ENCODE measurements around the gene SCAMP4.

GRCh38 chr19:1868971-1869370 lies 36.2 kb upstream of the SCAMP4 start:
- no peak for TF ChIP-seq CTCF (conservative IDR thresholded peaks at IDR 0.05; ENCODE audit: low read length)
- TF ChIP-seq EZH2phosphoT487 (IDR thresholded peaks at IDR 0.05; ENCODE audit: borderline replicate concordance, low read depth, low read length) = no peak

Measured in OCI-LY7 (cell line).